ENCODE measurements around the gene TRAP1.
"Not testable (repeated sequence)": the region's sequence is repeated elsewhere in the genome, so short reads cannot be mapped to it uniquely, and the experiment has no call there.

The TRAP1 gene

DNA sequence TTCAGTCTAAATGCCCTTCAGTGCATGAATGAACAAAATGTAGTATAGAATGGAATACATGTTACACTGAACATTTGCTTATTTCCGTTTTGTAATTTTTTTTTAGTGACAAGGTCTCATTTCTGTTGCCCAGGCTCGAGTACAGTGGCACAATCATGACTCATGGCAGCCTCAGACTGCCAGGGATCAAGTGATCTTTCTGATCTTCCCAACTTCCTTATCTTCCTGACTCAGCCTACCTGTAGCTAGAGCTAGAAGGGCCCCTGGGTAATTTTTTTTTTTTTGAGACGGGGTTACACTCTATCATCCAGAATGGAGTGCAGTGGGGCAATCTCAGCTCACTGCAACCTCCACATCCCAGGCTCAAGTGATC, 98.6 kb downstream of the TRAP1 start:
- DNase-seq (ENCODE audit: low read depth in 1 of 2, low spot score in 1 of 2), result no peak

GRCh38 chr16:3612510-3613466, 104.5 kb downstream of the TRAP1 start:
- DNase-seq (ENCODE audit: low read depth in 1 of 2, low spot score in 1 of 2), result no peak

GRCh38 chr16:3611146-3611975, 106.0 kb downstream of the TRAP1 start, which contains the start of gene SLX4:
TSS of gene SLX4 (minus strand) at chr16:3611606. CDS start at chr16:3608964, 2,642 bp downstream.
- DNase-seq (ENCODE audit: low read depth in 1 of 2, low spot score in 1 of 2), result peak; percentile 74 to 88

DNA sequence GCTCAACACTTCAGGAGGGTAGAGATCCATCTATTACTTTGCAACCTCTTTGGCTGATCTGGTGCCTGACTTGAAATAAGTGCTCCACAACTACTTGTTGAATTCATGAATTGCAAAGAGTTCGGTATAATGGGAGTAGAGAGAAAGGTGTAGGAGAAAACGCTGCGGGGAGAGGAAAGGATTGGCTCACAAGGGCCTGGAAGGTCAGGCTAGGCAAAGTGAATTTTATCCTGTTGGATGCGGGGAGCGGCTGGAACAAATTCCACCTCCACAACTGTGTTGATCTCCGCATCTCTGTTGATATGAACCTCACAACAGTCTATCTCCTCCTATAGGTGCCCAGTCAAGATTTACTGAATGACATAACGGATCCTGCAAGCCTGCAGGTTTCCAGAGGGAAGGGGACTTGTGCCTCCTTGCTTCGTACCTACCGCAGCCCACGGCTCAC, 106.6 kb downstream of the TRAP1 start:
- no peak for DNase-seq (ENCODE audit: low read depth in 1 of 2, low spot score in 1 of 2)

- DNase-seq (ENCODE audit: low read depth in 1 of 2, low spot score in 1 of 2), result no peak
Measured at GRCh38 chr16:3609895-3610697, 107.2 kb downstream of the TRAP1 start.

DNA sequence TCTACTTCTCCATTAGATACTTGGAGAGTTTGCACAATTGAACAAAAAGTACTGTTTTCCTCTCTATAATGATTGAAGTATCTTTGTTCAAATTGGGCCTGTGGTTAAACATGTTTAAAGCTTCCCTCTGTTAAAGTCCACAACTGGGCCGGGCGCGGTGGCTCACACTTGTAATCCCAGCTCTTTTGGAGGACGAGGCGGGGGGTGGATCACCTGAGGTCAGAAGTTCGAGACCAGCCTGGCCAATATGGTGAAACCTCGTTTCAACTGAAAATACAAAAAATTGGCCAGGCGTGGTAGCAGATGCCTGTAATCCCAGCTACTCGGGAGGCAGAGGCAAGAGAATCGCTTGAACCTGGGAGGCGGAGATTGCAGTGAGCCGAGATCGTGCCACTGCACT, 108.3 kb downstream of the TRAP1 start:
- DNase-seq (ENCODE audit: low read depth in 1 of 2, low spot score in 1 of 2), result not testable (repeated sequence)

DNA sequence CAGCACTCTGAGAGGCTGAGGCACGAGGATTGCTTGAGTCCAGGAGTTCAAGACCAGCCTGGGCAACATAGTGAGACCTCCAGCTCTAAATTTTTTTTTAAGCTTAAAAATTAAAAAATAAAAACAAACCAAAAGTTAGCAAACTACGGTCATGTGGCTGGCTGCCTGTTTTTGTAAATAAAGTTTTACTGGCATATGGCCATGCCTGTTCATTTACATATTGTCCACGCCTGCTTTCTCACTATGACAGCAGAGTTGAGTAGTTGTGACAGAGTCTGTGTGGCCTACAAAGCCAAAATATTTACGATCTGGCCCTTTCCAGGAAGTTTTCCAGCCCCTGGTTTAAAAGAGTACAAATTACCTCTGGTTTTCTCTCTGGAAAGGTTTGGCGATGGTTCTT, 109.3 kb downstream of the TRAP1 start:
- no peak for DNase-seq (ENCODE audit: low read depth in 1 of 2, low spot score in 1 of 2)
